Psoas muscle (tissue), 8 donors: ENCODE data around the gene NDST3. TPM values are rescaled to one million over a fixed set of nuclear protein-coding genes. Genes with fewer than 3 reads are reported as not detected.

Experiments
- ATAC-seq, 4 donors: fragments of 200-7000 bp; cut with Tn5 transposase; one replicate each; pipeline ENCODE4 v1.9.1; 2020; ENCODE audit warnings: moderate library complexity in 3 of 4, mild to moderate bottlenecking in 2 of 4
- DNase-seq, 2 donors: peaks; one replicate each; pipeline ENCODE4 v3.0.0-alpha.2; 2020
- H3K27ac ChIP-seq: fragments of 200-600 bp; one replicate; pipeline ENCODE4 v1.8.0; 2022
- H3K27me3 ChIP-seq, 3 donors: fragments of 200-600 bp in 1 of 3; one replicate each; pipeline versions ENCODE4 v1.6.1 to v1.8.0; 2013 to 2022; ENCODE audit warnings: low read length in 2 of 3, mild to moderate bottlenecking in 2 of 3, moderate library complexity in 1 of 3; ENCODE audit not compliant: insufficient read depth in 3 of 3
- H3K36me3 ChIP-seq, 2 donors: fragments of 200-600 bp in 1 of 2; one replicate each; pipeline versions ENCODE4 v1.6.1 to v1.8.0; 2013 to 2022; ENCODE audit warnings: low read depth in 1 of 2, mild to moderate bottlenecking in 1 of 2, moderate library complexity in 1 of 2; ENCODE audit not compliant: insufficient read depth in 1 of 2
- H3K4me1 ChIP-seq: fragments of 200-600 bp; one replicate; pipeline ENCODE4 v1.8.0; 2022
- H3K4me3 ChIP-seq: fragments of 200-600 bp; one replicate; pipeline ENCODE4 v1.8.0; 2022; ENCODE audit warnings: mild to moderate bottlenecking
- H3K9me3 ChIP-seq: fragments of 200-600 bp; one replicate; pipeline ENCODE4 v1.8.0; 2022
- CTCF ChIP-seq: fragments of 200-600 bp; IDR thresholded peaks from one replicate; pipeline ENCODE4 v1.8.0; 2022; ENCODE audit warnings: antibody characterized with exemption
- WGBS, 3 donors: extraction: QIAGEN DNeasy Blood & Tissue Kit; methylation state at CpG; one replicate each; pipeline versions ENCODE4 v1.1.6 to v1.1.7; 2013; 5-methylcytosine and 5-hydroxymethylcytosine counted together
- intact Hi-C, 2 donors: fragments of 100-400 bp; cut with DNase I; formaldehyde crosslinking; loops; one replicate each; pipeline versions ENCODE4 v1.11.0 to v1.14.2; 2022
- polyA plus RNA-seq, 3 donors: library from polyadenylated mRNA; stranded (reverse); fragments of 200-250 nt; gene quantifications; one replicate each; pipeline ENCODE4 v1.2.3, GENCODE V29; 2013
- total RNA-seq, 4 donors: library from RNA; stranded (reverse); fragmentation: NEBNext Ultra II Directional in 2 of 4; extraction: Animal tissue kit (Norgen Biotek cat#: 25700) in 2 of 4; gene quantifications; one replicate each; pipeline versions ENCODE4 v1.2.1 to v1.2.4, GENCODE V29; 2021 to 2023
- donor health status: healthy with polysubstance abuse.
- donor health status: DM: no; HTN: no; CAD: no; lungs with moderate emphysema.
- donor health status: Bipolar disorder and iron deficiency.
- donor health status: healthy.
- donor health status: DM: yes; HTN: yes; CAD: no.
- donor health status: DM: no; HTN: no; CAD: no.
- donor health status: DM: no; HTN: no; CAD: no.
- donor health status: DM: yes; HTN: yes; CAD: no.

NDST3 gene
- total and polyA plus RNA-seq, 7 donors, result not detected

GRCh38 chr4:118155516-118155915 is 121.2 kb downstream of the NDST3 start:
- DNase-seq, result no peak
- no peak for TF ChIP-seq CTCF
- no peak for ATAC-seq
- H3K36me3 ChIP-seq, result no peaks in the 10 kb centered on the region
- no peak overlapping the region for H3K4me3 ChIP-seq
- no peaks in the 10 kb centered on the region for H3K27me3 ChIP-seq
- H3K9me3 ChIP-seq, result no peaks in the 10 kb centered on the region
- no peak overlapping the region for H3K27ac ChIP-seq
- H3K4me1 ChIP-seq, result no peaks in the 10 kb centered on the region
- intact Hi-C loops, result no loop called here

- ATAC-seq, result no peak
- no peaks in the 10 kb centered on the region for H3K36me3 ChIP-seq
These were observed 124.6 kb downstream of the NDST3 start for GRCh38 chr4:118158763-118159375.

GRCh38 chr4:118167306-118167705 is 133.0 kb downstream of the NDST3 start:
- no peak overlapping the region for H3K27ac ChIP-seq
- no peak overlapping the region for H3K4me3 ChIP-seq
- no peaks in the 10 kb centered on the region for H3K27me3 ChIP-seq
- DNase-seq, result no peak
- WGBS, 3 donors, result 96 to 99% (median 98%) methylated on average over 1 of the region's 1 CpG
- peaks cover 10% of the 10 kb centered on the region for H3K9me3 ChIP-seq
- TF ChIP-seq CTCF, result no peak
- H3K36me3 ChIP-seq, result no peaks in the 10 kb centered on the region
- no peak for ATAC-seq
- intact Hi-C loops, result no loop called here
- no peaks in the 10 kb centered on the region for H3K4me1 ChIP-seq

More at GRCh38 chr4:118158763-118159375, 124.6 kb downstream of the NDST3 start:
- Histone ChIP-seq H3K4me1 (no peaks in the 10 kb centered on the region), H3K9me3 (no peaks in the 10 kb centered on the region), H3K27me3 (no peaks in the 10 kb centered on the region), H3K4me3 (no peak overlapping the region), H3K27ac (no peak overlapping the region)
- intact Hi-C loops, result no loop called here
- TF ChIP-seq CTCF, result no peak
- DNase-seq, result no peak
- WGBS, 3 donors, result 63 to 82% (median 79%) methylated on average over 2 of the region's 2 CpGs

- H3K27ac ChIP-seq, result no peak overlapping the region
These were observed 137.1 kb downstream of the NDST3 start for GRCh38 chr4:118171381-118171780.

More at GRCh38 chr4:118171381-118171780, 137.1 kb downstream of the NDST3 start:
- Histone ChIP-seq H3K27me3 (no peaks in the 10 kb centered on the region), H3K36me3 (no peaks in the 10 kb centered on the region), H3K4me3 (no peak overlapping the region), H3K9me3 (peaks cover 10% of the 10 kb centered on the region), H3K4me1 (no peaks in the 10 kb centered on the region)
- DNase-seq (no peak), ATAC-seq (no peak)
- intact Hi-C loops, result no loop called here
- TF ChIP-seq CTCF, result no peak
- 72 to 83% (median 75%) methylated on average over 4 of the region's 4 CpGs for WGBS, 3 donors
